Stomach (tissue), 4 donors: ENCODE measurements around the gene PLEKHG3.

Experiments
- POLR2AphosphoS5 ChIP-seq, 3 donors: sonication (generic); formaldehyde crosslinking; IDR thresholded peaks; one replicate each; pipeline ENCODE4 v1.6.1; 2016; ENCODE audit warnings: antibody characterized with exemption in 3 of 3
- TF ChIP-seq, protein P1 (sequence below), 7 experiments: fragments of 450-650 bp in 4 of 7; fragments of 200-600 bp in 3 of 7; sonication (generic) in 3 of 7; IDR thresholded peaks; one replicate each; pipeline ENCODE4 v1.5.1; 2016 to 2019; ENCODE audit warnings: antibody characterized with exemption in 7 of 7, control low read depth in 2 of 7, mild to moderate bottlenecking in 1 of 7

- TF ChIP-seq, protein P1, sequence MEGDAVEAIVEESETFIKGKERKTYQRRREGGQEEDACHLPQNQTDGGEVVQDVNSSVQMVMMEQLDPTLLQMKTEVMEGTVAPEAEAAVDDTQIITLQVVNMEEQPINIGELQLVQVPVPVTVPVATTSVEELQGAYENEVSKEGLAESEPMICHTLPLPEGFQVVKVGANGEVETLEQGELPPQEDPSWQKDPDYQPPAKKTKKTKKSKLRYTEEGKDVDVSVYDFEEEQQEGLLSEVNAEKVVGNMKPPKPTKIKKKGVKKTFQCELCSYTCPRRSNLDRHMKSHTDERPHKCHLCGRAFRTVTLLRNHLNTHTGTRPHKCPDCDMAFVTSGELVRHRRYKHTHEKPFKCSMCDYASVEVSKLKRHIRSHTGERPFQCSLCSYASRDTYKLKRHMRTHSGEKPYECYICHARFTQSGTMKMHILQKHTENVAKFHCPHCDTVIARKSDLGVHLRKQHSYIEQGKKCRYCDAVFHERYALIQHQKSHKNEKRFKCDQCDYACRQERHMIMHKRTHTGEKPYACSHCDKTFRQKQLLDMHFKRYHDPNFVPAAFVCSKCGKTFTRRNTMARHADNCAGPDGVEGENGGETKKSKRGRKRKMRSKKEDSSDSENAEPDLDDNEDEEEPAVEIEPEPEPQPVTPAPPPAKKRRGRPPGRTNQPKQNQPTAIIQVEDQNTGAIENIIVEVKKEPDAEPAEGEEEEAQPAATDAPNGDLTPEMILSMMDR (IDR thresholded peaks at IDR 0.05), result no peak
- TF ChIP-seq POLR2AphosphoS5 (IDR thresholded peaks at IDR 0.05), result no peak
These were observed 42.4 kb downstream of the PLEKHG3 start for GRCh38 chr14:64746298-64747250.
